ENCODE measurements around the gene GREB1. TPM values are rescaled to one million over a fixed set of nuclear protein-coding genes. Genes with fewer than 3 reads are reported as not detected.

The GREB1 gene
- total RNA-seq, 1 donor from 2014 or later: 0.42 TPM

GRCh38 chr2:11675423-11676112 lies 141.7 kb downstream of the GREB1 start:
- Mint-ChIP-seq H3K9me3 (no peaks in the 10 kb centered on the region), H3K27ac (no peak overlapping the region), H3K4me3 (no peak overlapping the region), H3K4me1 (peaks cover 14% of the 10 kb centered on the region), H3K27me3 (peaks cover 35% of the 10 kb centered on the region), H3K36me3 (ENCODE audit: low read depth) (no peaks in the 10 kb centered on the region)
- CTCF ChIA-PET: no interaction called here
- POLR2A ChIA-PET: no interaction called here
- no peak for DNase-seq
- no peak for ATAC-seq (ENCODE audit: low read depth)
- intact Hi-C loops (cut with micrococcal nuclease): no loop called here
- no peak for TF ChIP-seq CTCF (IDR thresholded peaks at IDR 0.05)

- Mint-ChIP-seq H3K4me3 (no peak overlapping the region), H3K27me3 (peaks cover 33% of the 10 kb centered on the region), H3K9me3 (no peaks in the 10 kb centered on the region), H3K27ac (no peak overlapping the region), H3K36me3 (ENCODE audit: low read depth) (no peaks in the 10 kb centered on the region), H3K4me1 (peaks cover 14% of the 10 kb centered on the region)
- ChIA-PET CTCF (no interaction called here), POLR2A (no interaction called here)
- ATAC-seq (ENCODE audit: low read depth) (no peak), DNase-seq (no peak)
- TF ChIP-seq CTCF (IDR thresholded peaks at IDR 0.05): no peak
- intact Hi-C loops (cut with micrococcal nuclease): no loop called here
Observed at GRCh38 chr2:11676640-11677039, 142.8 kb downstream of the GREB1 start.

- no peak overlapping the region for H3K4me3 Mint-ChIP-seq
- no peaks in the 10 kb centered on the region for H3K9me3 Mint-ChIP-seq
- DNase-seq (no peak), ATAC-seq (ENCODE audit: low read depth) (no peak)
- ChIA-PET CTCF (no interaction called here), POLR2A (interaction anchor here (0.7 kb wide), 1 partner anchor 268 kb away, joined by 4 read pairs; no protein-coding TSS in a partner anchor)
- no peak for TF ChIP-seq CTCF (IDR thresholded peaks at IDR 0.05)
- H3K27ac Mint-ChIP-seq: no peak overlapping the region
- peaks cover 33% of the 10 kb centered on the region for H3K27me3 Mint-ChIP-seq
- no peaks in the 10 kb centered on the region for H3K36me3 Mint-ChIP-seq (ENCODE audit: low read depth)
- intact Hi-C loops (cut with micrococcal nuclease): no loop called here
- peaks cover 12% of the 10 kb centered on the region for H3K4me1 Mint-ChIP-seq
Observed at GRCh38 chr2:11677136-11678055, 143.6 kb downstream of the GREB1 start.

- ChIA-PET POLR2A (interaction anchor here (0.7 kb wide), 1 partner anchor 267 kb away, joined by 4 read pairs; no protein-coding TSS in a partner anchor), CTCF (no interaction called here)
- intact Hi-C loops (cut with micrococcal nuclease): no loop called here
- H3K36me3 Mint-ChIP-seq (ENCODE audit: low read depth): no peaks in the 10 kb centered on the region
- DNase-seq (no peak), ATAC-seq (ENCODE audit: low read depth) (no peak)
- H3K4me1 Mint-ChIP-seq: peaks cover 3% of the 10 kb centered on the region
- H3K4me3 Mint-ChIP-seq: no peak overlapping the region
- TF ChIP-seq CTCF (IDR thresholded peaks at IDR 0.05): no peak
- peaks cover 33% of the 10 kb centered on the region for H3K27me3 Mint-ChIP-seq
- H3K27ac Mint-ChIP-seq: no peak overlapping the region
- no peaks in the 10 kb centered on the region for H3K9me3 Mint-ChIP-seq
Observed at GRCh38 chr2:11678306-11678960, 144.6 kb downstream of the GREB1 start.

- DNase-seq (no peak), ATAC-seq (ENCODE audit: low read depth) (no peak)
- CTCF ChIA-PET: no interaction called here
- POLR2A ChIA-PET: no interaction called here
- Mint-ChIP-seq H3K27ac (no peak overlapping the region), H3K36me3 (ENCODE audit: low read depth) (no peaks in the 10 kb centered on the region), H3K27me3 (peaks cover 33% of the 10 kb centered on the region), H3K4me3 (no peak overlapping the region), H3K9me3 (no peaks in the 10 kb centered on the region), H3K4me1 (no peaks in the 10 kb centered on the region)
- intact Hi-C loops (cut with micrococcal nuclease): no loop called here
- no peak for TF ChIP-seq CTCF (IDR thresholded peaks at IDR 0.05)
Observed at GRCh38 chr2:11679016-11679415, 145.2 kb downstream of the GREB1 start.
